ENCODE results near the gene ZNF217. TPM values are rescaled to one million over a fixed set of nuclear protein-coding genes. Genes with fewer than 3 reads are reported as not detected.

Gene ZNF217
- total RNA-seq, 1 experiment from 2014 or later = 210 TPM

GRCh38 chr20:53517146-53517545 lies 76.5 kb downstream of the ZNF217 start:
- no peak overlapping the region for H3K27ac ChIP-seq (ENCODE audit: low read length)
- H3K27me3 ChIP-seq (ENCODE audit: control insufficient read depth, insufficient read depth, low read length) = no peaks in the 10 kb centered on the region
- ChIA-PET POLR2A (interaction anchor here (0.5 kb wide), 1 partner anchor 1162 kb away, joined by 3 read pairs; no protein-coding TSS in a partner anchor), CTCF (interaction anchor here (0.7 kb wide), 1 partner anchor 194 kb away, joined by 8 read pairs; no protein-coding TSS in a partner anchor)
- no TSS peak for BruUV-seq (replicated peaks)
- no peak for TF ChIP-seq REST (IDR thresholded peaks at IDR 0.05; ENCODE audit: insufficient read depth in 1 of 2, low read depth in 2 of 2, low read length in 1 of 2)
- TF ChIP-seq POLR2AphosphoS5 (IDR thresholded peaks at IDR 0.05; ENCODE audit: low read depth, low read length) = no peak
- no peak for TF ChIP-seq TCF7L2 (IDR thresholded peaks at IDR 0.05; ENCODE audit: low read depth, low read length)
- no peak for TF ChIP-seq SIN3A (IDR thresholded peaks at IDR 0.05; ENCODE audit: borderline replicate concordance, insufficient read depth, low read depth, low read length)
- TF ChIP-seq, protein P1, sequence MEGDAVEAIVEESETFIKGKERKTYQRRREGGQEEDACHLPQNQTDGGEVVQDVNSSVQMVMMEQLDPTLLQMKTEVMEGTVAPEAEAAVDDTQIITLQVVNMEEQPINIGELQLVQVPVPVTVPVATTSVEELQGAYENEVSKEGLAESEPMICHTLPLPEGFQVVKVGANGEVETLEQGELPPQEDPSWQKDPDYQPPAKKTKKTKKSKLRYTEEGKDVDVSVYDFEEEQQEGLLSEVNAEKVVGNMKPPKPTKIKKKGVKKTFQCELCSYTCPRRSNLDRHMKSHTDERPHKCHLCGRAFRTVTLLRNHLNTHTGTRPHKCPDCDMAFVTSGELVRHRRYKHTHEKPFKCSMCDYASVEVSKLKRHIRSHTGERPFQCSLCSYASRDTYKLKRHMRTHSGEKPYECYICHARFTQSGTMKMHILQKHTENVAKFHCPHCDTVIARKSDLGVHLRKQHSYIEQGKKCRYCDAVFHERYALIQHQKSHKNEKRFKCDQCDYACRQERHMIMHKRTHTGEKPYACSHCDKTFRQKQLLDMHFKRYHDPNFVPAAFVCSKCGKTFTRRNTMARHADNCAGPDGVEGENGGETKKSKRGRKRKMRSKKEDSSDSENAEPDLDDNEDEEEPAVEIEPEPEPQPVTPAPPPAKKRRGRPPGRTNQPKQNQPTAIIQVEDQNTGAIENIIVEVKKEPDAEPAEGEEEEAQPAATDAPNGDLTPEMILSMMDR (IDR thresholded peaks at IDR 0.05) = no peak
- in situ Hi-C loops (cut with HindIII; ENCODE audit: low pct_unique_long_range_greater_than_20kb, low sequenced_read_pairs) = no loop called here
- ATAC-seq (peak; percentile 82), DNase-seq (ENCODE audit: low read depth, low spot score) (no peak)
- intact Hi-C loops (cut with micrococcal nuclease; ENCODE audit: unreplicated experiment) = no loop called here
- 0 out of 2 replicates have a peak, but pooled peaks cover 6% of the 10 kb centered on the region for H3K4me1 ChIP-seq (ENCODE audit: control insufficient read depth, insufficient read depth, low read length)
- peak overlapping the region; percentile 3 to 23; a peak in 3 of 4 replicates for H3K4me3 ChIP-seq (ENCODE audit: low read depth in 2 of 2, low read length in 2 of 2)
- H3K9me3 ChIP-seq (ENCODE audit: control insufficient read depth, insufficient read depth, low read depth, low read length) = no peaks in the 10 kb centered on the region
- H3K36me3 ChIP-seq (ENCODE audit: control insufficient read depth, insufficient read depth, low read length) = no peaks in the 10 kb centered on the region
